Colonic mucosa (tissue), 4 donors: Measurements from ENCODE around the gene SLMAP. TPM values are rescaled to one million over a fixed set of nuclear protein-coding genes. Genes with fewer than 3 reads are reported as not detected.

Experiments
- DNase-seq: peaks from one replicate; pipeline ENCODE4 v3.0.0-alpha.2; 2020
- H3K27ac ChIP-seq: fragments of 200-600 bp; one replicate; pipeline ENCODE4 v1.8.0; 2021
- H3K27me3 ChIP-seq: fragments of 200-600 bp; one replicate; pipeline ENCODE4 v1.8.0; 2021
- H3K36me3 ChIP-seq: fragments of 200-600 bp; one replicate; pipeline ENCODE4 v1.8.0; 2021
- H3K4me1 ChIP-seq: fragments of 200-600 bp; one replicate; pipeline ENCODE4 v1.8.0; 2021; ENCODE audit warnings: mild to moderate bottlenecking
- H3K4me3 ChIP-seq: fragments of 200-600 bp; one replicate; pipeline ENCODE4 v1.8.0; 2021
- H3K9ac ChIP-seq, 2 donors: one replicate each; pipeline ENCODE4 v1.7.0; 2013; ENCODE audit warnings: control low read depth in 2 of 2, low read depth in 2 of 2, low read length in 2 of 2
- H3K9me3 ChIP-seq: fragments of 200-600 bp; one replicate; pipeline ENCODE4 v1.8.0; 2021
- CTCF ChIP-seq: fragments of 200-600 bp; IDR thresholded peaks from one replicate; pipeline ENCODE4 v1.8.0; 2022; ENCODE audit warnings: antibody characterized with exemption, mild to moderate bottlenecking
- intact Hi-C: fragments of 100-400 bp; cut with DNase I; formaldehyde crosslinking; loops from one replicate; pipeline ENCODE4 v1.14.1; 2022
- total RNA-seq, 2 donors: library from RNA; stranded (reverse); fragmentation: NEBNext Ultra II Directional in 1 of 2; extraction: Animal tissue kit (Norgen Biotek cat#: 25700) in 1 of 2; gene quantifications; one replicate each; pipeline ENCODE4 v1.2.1, GENCODE V29; 2021
- donor health status: healthy.
- donor health status: DM: no; HTN: no; CAD: no.
- donor health status: DM: no; HTN: no; CAD: no.

The SLMAP gene
- total RNA-seq, 2 donors from 2014 or later, result 81.1 to 124 TPM

- Histone ChIP-seq H3K9ac (no peak overlapping the region), H3K27me3 (no peaks in the 10 kb centered on the region), H3K4me1 (no peaks in the 10 kb centered on the region), H3K36me3 (no peaks in the 10 kb centered on the region), H3K4me3 (no peak overlapping the region), H3K9me3 (no peaks in the 10 kb centered on the region), H3K27ac (no peak overlapping the region)
- intact Hi-C loops, result no loop called here
- TF ChIP-seq CTCF, result no peak
- DNase-seq, result no peak
Measured at GRCh38 chr3:57837686-57838085, 81.6 kb downstream of the SLMAP start.

- Histone ChIP-seq H3K4me3 (no peak overlapping the region), H3K36me3 (no peaks in the 10 kb centered on the region), H3K9ac (no peak overlapping the region), H3K4me1 (no peaks in the 10 kb centered on the region), H3K27ac (no peak overlapping the region), H3K27me3 (no peaks in the 10 kb centered on the region), H3K9me3 (no peaks in the 10 kb centered on the region)
- no peak for TF ChIP-seq CTCF
- no peak for DNase-seq
- intact Hi-C loops, result no loop called here
Measured at GRCh38 chr3:57838627-57839026, 82.5 kb downstream of the SLMAP start.

- Histone ChIP-seq H3K27me3 (no peaks in the 10 kb centered on the region), H3K4me1 (no peaks in the 10 kb centered on the region), H3K9me3 (no peaks in the 10 kb centered on the region), H3K9ac (no peak overlapping the region), H3K36me3 (no peaks in the 10 kb centered on the region), H3K27ac (no peak overlapping the region), H3K4me3 (no peak overlapping the region)
- intact Hi-C loops, result no loop called here
- no peak for TF ChIP-seq CTCF
- no peak for DNase-seq
Measured at GRCh38 chr3:57840473-57840872, 84.4 kb downstream of the SLMAP start.

GRCh38 chr3:57841818-57842217, 85.7 kb downstream of the SLMAP start:
- H3K27ac ChIP-seq, result no peak overlapping the region

GRCh38 chr3:57848177-57848738, 92.1 kb downstream of the SLMAP start:
- intact Hi-C loops, result loop anchor here (5.0 kb wide), 1 partner anchor 451 kb away; no protein-coding TSS in a partner anchor
- H3K27me3 ChIP-seq, result no peaks in the 10 kb centered on the region
- H3K9ac ChIP-seq, result no peak overlapping the region
- peaks cover 4% of the 10 kb centered on the region for H3K36me3 ChIP-seq
- DNase-seq, result no peak
- no peak overlapping the region for H3K27ac ChIP-seq
- TF ChIP-seq CTCF, result no peak
- H3K9me3 ChIP-seq, result no peaks in the 10 kb centered on the region
- no peaks in the 10 kb centered on the region for H3K4me1 ChIP-seq
- no peak overlapping the region for H3K4me3 ChIP-seq

More at GRCh38 chr3:57841818-57842217, 85.7 kb downstream of the SLMAP start:
- Histone ChIP-seq H3K36me3 (no peaks in the 10 kb centered on the region), H3K4me3 (no peak overlapping the region), H3K27me3 (no peaks in the 10 kb centered on the region), H3K4me1 (no peaks in the 10 kb centered on the region), H3K9ac (no peak overlapping the region), H3K9me3 (no peaks in the 10 kb centered on the region)
- TF ChIP-seq CTCF, result no peak
- intact Hi-C loops, result no loop called here
- no peak for DNase-seq
